Measurements from ENCODE around the gene VPS52. TPM values are rescaled to one million over a fixed set of nuclear protein-coding genes. Genes with fewer than 3 reads are reported as not detected.

The VPS52 gene, protein sequence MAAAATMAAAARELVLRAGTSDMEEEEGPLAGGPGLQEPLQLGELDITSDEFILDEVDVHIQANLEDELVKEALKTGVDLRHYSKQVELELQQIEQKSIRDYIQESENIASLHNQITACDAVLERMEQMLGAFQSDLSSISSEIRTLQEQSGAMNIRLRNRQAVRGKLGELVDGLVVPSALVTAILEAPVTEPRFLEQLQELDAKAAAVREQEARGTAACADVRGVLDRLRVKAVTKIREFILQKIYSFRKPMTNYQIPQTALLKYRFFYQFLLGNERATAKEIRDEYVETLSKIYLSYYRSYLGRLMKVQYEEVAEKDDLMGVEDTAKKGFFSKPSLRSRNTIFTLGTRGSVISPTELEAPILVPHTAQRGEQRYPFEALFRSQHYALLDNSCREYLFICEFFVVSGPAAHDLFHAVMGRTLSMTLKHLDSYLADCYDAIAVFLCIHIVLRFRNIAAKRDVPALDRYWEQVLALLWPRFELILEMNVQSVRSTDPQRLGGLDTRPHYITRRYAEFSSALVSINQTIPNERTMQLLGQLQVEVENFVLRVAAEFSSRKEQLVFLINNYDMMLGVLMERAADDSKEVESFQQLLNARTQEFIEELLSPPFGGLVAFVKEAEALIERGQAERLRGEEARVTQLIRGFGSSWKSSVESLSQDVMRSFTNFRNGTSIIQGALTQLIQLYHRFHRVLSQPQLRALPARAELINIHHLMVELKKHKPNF
- 10 to 100 TPM; 60.2 to 68.4 TPM for total RNA-seq
- long read RNA-seq, transcript VPS52-212 (20 exons, 2,960 nt), result major isoform, 16 of 30 reads
- long read RNA-seq, partial matches to known transcripts, result 7 of 30 reads
- long read RNA-seq, other reads (novel, unspliced or antisense), result 7 of 30 reads

DNA sequence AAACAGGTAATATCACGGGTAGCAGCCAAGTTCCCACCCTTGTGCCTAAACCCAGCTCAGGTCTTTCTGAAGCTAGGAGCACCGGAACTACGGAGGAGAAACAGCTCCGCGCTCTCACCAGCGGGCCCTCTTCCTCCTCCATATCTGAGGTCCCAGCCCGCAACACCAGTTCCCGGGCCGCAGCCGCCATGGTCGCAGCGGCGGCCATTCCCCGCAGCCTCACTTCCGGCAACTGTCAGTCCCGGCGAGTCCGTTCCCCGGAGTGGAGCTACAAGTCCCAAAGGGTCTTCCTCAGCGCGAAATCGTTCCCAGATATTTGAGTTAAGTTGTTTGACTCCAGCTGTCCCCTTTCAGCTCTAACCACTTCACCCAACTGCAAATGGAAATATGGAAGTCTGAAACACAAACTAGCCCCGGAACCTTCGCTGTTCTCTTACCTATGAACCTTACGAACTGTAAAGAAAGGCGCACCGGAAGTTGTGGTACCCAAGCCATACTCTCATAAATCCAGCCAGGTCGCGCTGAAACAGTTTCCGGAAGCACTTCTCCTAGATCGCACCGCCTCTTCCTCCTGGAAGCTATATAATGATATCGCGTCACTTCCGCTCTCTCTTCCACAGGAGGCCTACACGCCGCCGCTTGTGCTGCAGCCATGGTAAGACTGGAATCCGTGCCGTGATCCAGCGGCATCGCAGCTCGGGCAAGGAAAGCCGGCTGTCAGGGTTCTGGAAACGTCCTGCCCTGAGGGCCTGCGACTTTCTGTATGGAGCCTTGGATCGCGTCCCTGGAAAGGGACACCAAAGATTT lies at the start of gene VPS52, which contains the start of gene RPS18:
VPS52 (minus strand) TSS at position 409 of the 807 bp plus-strand sequence; CDS start at position 208, 201 bp downstream.
RPS18 (plus strand) TSS at position 608 of the 807 bp plus-strand sequence; CDS start at position 653, 45 bp downstream.
- intact Hi-C loops (cut with DNase I, micrococcal nuclease), result no loop called here
- peak; percentile 84 for ATAC-seq
- peak; percentile 91 to 96 for DNase-seq

DNA sequence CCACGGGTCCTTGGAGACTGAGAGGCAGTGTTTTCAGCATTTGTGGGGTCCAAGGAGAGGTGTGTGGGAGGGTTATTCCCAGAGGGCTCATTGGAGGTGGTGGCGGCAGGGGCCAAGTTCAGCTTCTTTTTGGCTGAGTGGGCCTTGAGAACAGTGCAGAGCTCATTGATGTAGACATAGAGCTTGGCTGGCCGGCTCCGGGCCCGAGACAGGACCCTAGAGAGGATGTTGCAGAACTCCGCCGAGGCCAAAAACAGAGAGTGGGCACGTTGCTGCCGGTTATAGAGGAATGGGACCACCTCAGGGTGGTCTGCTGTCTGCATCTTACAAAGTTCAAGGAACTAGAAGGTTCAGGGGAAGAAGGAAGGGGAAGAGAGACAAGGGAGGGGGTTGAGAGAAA lies 49.6 kb upstream of the VPS52 start:
- ATAC-seq (no peak), DNase-seq (no peak)
- intact Hi-C loops (cut with DNase I, micrococcal nuclease), result no loop called here

DNA sequence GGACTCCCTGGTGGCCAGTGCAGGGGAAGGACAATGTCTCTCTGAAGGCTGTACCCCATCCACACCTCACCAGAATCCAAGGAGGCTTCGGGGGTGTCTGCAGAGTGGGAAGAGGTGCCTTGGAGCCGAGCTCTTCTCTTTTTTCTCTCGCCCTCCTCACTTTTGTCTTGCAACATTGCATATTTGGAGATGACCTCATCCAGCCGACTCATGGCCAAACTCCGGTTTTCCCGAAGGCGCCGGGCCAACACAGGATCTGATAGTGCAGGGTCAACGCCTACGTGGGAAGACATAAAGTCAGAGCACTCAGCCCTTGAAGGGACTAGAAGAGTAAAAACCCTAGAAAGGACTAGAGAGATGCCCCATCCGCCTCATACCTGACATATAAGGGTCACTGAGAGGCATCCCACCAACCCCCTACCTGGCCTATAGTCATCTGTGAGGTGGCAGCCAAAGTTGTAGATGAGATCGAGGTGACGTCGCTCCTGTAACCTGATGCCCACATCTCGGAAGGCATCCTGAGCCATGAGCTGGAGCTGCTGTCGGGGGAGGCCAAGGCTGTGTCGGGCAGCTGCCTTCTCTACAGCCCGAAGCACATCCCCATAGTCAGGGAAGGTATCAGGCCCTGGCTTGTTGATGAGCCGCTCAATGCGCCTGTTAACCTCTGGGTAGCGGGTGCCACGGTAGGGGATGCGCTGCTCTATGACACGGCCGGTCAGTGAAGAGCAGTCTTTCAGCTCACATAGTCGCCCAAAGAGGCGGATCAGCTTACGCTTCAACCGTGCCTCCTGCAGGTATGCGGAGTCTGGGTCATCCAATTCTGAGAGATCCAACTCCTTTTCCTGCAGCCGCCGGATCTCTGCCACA lies 48.9 kb upstream of the VPS52 start:
- no peak for ATAC-seq
- DNase-seq, result no peak
- intact Hi-C loops (cut with DNase I, micrococcal nuclease), result no loop called here

DNA sequence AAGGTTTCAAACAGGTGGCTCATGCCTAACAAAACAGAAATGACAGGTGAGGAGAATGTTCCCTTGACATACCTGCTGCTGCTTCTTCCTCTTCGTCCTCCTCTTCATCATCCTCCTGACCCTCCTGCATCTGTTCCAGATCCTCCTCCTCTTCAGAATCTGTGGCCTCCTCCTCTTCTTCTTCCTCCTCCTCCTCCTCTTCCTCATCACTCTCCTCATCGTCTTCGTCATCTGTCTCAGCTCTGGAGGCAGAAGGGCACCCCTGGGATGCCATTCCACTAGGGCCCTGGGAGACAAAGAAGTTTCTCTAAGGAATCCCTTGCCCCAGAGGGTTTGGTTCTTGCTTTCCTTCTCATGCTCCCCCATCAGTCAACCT lies 48.3 kb upstream of the VPS52 start:
- no peak for DNase-seq
- no peak for ATAC-seq
- intact Hi-C loops (cut with DNase I, micrococcal nuclease), result no loop called here

DNA sequence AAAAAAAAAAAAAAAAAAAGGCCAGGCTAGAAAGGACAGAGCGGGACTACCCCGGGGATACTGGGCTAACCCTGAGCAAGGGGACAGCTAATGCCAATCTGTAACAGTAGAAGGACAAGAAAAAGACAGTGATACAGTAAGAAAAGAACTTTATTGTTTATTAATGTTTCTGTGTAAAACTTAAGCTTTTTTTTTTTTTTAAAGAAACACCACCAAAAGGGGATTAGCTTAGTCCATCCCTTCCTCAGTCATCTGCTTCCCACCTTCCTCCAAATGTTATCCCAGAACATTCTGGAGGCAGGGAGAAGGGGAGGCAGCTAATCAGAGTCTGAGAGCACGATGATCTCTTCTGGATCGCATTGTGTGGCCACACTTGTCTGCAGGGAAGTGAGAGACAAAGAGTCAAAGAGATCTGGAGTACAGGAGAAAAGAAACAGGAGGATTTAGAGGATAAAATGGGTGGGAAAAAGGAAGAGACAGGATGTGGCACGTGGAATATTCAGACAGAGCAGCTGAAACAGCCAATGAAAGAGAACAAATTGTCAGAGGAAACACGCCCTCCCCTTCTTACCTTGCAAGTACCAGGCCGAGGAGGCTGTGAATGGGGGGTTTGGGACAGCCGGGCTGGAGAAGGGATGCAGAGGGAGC lies 46.9 kb upstream of the VPS52 start:
- ATAC-seq (no peak), DNase-seq (no peak)
- intact Hi-C loops (cut with DNase I, micrococcal nuclease), result no loop called here

DNA sequence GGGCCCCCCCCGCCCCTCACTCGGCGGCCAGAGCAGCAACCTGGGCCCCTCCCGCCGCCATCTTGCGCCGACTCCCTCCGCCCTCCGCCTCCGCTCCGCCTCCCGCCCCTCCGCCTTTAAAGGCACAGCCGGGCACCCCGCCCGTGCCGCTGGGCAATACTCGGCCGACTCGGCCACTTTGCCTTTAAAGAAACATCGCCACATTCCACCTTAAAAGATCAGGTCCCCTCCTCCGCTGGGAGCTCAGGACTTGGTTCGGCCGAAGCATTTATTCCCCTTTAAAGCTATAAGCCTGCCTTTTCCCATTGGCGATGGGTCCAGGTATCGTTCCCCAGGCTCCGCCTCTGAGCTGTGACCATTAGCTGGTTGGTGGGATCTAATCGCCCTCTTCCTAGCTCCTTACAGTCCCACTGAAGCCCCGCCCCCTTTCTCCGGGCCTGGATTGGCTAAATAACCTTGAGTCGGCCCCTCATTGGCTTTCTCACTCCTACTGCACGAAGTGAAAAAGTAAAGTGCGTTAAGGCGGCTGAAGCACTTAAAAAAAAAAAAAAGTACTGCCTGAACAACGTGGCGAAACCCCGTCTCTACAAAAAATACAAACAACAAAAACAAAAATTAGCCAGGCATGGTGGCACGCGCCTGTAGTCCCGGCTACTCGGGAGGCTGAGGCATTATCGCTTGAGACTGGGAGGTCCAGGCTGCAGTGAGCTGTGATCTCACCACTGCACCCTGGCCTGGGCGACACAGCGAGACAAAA lies 46.2 kb upstream of the VPS52 start, which contains the start of gene ZBTB22:
ZBTB22 (minus strand) TSS at position 76 of the 757 bp plus-strand sequence. CDS start 828 bp downstream, outside the sequence.
- DNase-seq (peak; percentile 100), ATAC-seq (peak; percentile 66)
- intact Hi-C loops (cut with DNase I, micrococcal nuclease), result no loop called here

DNA sequence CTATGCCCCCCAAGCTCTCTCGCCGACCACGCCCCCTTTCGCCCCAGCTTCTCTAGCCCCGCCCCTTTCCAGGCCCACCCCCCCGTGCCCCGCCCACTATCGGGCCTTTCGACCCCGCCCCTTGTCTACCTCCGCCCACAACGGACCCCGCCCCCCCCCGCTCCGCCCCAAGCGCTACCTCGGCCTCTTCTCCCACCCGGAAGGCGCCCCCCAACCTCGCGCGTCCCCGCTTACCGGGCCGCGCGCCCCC lies 45.7 kb upstream of the VPS52 start:
- no peak for DNase-seq
- intact Hi-C loops (cut with DNase I, micrococcal nuclease), result no loop called here
- peak; percentile 6 for ATAC-seq

DNA sequence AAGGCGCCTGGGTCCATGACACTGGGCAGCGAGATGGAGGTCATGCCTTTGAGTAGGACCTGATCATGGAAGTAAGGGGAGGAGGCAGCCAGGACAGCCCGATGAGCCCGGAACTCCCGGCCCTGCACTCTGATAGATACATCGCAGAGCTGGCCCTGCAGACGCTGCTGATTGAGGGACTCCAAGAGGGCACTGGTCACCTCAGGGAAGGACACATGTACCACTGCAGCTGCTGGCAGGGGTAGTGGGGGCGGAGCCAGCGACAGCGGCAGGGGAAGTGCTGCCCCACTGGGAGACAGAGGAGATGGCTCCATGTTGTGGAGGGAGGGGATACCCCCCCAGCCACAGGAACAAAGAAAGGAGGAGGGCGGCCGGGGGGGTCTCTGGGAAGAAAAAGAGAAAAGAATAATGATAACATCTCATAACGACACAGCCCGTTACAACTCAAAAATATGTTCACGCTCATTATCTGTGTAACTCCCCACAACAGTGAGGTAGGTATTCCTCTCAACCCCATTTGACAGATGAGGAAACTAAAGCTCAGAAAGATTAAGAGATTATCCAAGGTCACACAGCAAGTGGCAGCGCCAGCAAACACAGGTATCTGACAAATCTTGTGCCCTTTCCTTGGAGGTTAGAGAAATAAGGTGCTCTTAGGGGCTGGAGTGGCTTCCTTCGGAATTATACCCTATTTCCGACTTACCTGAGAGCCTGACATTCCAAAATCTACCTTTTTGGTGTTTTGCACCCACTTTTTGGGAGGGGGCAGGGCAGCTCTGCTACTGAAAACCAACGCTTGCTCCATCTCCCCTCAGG lies 45.1 kb upstream of the VPS52 start:
- intact Hi-C loops (cut with DNase I, micrococcal nuclease), result no loop called here
- ATAC-seq, result no peak
- DNase-seq, result peak in 1 of 2 donors; percentile 48

DNA sequence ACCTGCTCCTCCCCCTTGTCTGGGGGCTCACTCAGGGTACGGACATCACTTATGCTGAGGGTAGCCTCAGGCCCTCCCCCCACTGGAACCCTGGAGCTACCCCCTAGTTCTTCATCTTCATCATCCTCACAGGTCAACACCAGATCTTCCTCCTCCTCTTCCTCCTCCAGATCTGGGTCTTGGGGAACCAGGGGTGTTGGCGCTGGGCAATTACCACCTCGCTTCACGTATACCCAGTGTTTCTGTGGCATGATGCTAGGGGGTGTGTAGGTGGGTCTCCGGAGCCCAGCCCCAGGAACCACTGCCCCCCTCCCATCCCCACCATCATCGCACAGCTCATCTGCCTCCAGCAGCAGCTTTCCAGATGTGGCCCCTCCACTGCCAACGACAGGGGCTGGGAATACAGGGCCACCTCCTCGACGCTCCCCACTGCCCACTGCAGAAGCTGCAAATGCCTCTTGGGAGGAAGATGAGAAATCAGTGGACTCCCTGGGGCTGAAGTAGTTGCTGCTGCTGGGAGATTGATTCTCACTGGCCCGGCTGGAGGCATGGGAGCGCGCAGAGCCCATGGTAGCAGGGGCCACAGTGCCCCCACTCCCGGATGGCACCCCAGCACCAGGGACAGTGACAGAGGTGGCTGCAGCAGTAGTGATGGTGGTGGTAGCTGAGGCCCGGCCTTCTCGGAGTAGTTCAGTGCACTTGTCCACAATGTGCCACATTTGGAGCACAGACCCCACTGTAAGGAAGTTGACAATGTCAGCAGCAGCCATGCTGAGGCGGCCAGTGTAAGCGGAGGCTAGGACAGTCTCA lies 44.3 kb upstream of the VPS52 start:
- no peak for DNase-seq
- intact Hi-C loops (cut with DNase I, micrococcal nuclease), result no loop called here
- no peak for ATAC-seq

DNA sequence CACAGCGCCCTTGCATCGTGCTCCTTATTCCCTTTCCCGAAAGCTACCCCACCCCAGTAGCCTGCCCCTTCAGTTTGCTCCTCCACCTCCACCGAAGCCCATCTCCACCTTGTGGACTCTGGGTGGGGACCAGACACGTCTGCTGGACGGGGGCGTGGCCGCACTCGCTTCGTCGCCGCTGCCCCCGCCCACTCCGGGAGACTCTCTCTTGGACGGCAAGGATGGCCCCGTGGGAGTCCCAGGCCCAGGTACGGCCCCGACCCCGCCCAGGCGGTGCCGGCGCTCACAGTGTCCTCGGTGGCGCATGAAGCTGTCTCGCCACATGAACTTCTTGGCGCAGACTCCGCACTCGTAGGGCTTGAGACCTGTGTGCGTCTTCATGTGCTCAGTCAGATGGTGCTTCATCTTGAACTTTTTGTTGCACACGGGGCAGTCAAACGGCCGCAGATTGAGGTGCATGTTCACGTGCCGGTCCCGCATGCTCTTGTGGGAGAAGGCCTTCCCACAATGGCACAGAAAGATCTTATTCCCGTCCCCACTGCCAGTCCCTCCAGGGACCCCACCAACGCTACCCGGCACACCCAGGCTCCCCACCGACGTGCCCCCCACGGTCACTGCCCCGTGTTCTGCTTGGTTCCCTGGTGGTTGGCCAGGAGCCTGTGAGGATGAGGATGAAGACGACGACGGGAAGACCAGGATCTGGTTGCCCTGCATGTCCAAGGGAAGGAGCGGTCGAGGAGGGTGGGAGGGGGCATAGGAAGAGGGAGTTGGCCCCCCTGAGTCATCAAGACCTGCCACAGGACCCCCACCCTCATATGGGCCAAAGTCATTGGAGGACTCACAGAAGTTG lies 43.5 kb upstream of the VPS52 start:
- intact Hi-C loops (cut with DNase I, micrococcal nuclease), result no loop called here
- ATAC-seq, result peak; percentile 49
- peak; percentile 86 to 87 for DNase-seq

DNA sequence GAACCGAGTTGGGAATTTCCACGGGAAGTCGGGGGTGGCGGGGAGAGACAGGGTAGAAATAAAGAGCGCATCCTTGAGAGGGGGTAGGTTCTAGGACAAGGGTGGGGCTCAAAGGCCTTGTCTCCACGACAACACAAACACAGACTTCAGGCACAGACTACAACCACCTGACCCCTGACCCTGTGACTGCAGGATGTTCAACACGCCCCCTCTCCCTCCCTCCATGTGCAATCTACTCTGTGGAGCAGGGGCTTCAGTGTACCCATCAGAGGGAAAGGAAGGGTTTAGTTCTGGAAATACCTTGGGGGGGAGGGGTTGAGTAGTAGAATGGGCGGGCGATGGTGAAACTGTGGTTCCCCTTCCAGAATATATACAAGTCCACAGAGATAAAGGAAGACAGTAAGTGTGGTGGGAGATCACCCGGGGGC lies 42.9 kb upstream of the VPS52 start:
- DNase-seq (peak; percentile 70 to 85), ATAC-seq (peak; percentile 42)
- intact Hi-C loops (cut with DNase I, micrococcal nuclease), result no loop called here

DNA sequence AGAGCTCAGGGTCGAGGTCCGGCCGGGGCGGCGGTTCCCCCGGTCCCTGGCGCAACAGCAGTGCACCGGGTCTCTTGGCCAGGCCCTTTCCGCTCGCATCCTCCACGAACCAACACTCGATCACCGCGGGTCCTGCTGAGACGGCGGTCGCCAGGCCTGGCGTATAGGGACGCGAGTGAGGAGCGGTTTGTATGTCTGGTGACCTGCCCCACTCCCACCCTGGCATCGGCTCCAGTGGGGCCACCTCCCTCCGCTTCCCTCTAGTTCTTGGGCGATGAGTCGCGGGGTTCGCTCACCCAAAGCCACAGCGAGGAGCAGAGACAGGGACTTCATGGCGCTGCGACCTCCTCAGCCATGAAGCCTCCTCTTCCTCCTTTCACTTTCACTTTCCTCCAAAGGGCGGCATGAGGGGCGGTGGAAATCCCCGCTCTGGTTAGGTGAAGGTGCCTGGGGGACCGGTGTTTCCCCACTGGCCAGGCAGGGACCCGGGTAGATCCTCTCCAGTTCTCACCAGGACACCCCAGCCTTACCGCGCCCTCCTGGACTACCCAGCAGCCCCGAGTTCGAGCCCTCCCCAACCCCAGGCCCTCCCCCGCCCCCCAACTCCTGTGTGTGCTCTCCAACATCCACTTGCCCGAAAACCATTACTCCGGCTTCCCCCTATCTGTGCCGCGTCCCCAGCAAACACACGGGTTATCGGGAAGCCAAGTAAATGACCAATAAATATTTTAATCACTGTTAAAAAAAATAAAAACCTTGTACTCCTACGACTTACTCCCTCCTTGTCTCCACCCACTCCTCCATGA lies 42.2 kb upstream of the VPS52 start, which contains the start of gene TAPBP:
TAPBP (minus strand) TSS at position 370 of the 806 bp plus-strand sequence; CDS start at position 333, 37 bp downstream.
- peak; percentile 75 for DNase-seq
- ATAC-seq, result peak; percentile 36
- intact Hi-C loops (cut with DNase I, micrococcal nuclease), result no loop called here

DNA sequence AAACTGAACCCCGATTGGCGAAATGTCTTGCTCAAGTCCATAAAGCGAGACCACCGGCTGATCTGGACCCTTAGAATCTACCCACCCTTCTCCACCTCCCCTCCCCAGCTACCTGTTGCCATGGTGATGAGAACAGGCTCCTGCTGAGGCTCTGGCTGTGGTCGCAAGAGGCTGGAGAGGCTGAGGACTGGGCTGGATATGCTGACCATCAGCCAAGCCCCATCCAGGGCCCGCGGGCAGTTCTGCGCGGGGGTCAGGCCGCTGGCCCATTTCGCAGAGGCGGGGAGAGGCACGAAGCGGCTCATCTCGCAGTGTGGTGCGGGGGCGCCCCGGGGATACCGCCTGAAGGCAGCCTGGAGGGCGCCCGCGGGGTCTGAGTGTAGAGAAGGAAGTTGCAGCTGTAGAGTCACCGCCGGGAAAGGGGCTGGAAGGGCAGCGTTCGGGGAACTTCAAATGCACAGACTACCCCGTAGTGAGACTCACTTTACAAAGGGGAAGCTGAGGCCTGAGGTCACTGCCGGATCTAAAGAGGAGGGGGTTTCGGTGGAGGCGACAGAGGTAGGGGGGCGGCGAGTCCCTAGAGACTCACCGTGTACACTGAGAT lies 41.5 kb upstream of the VPS52 start:
- intact Hi-C loops (cut with DNase I, micrococcal nuclease), result no loop called here
- ATAC-seq (peak; percentile 9), DNase-seq (peak in 1 of 2 donors; percentile 70)
